ENCODE results near the gene PTPRT.

Gene PTPRT

GRCh38 chr20:42572320-42573016 lies 617.2 kb downstream of the PTPRT start:
- DNase-seq (ENCODE audit: low read depth in 2 of 3, low spot score in 2 of 3), result no peak

GRCh38 chr20:42567409-42567808 lies 622.3 kb downstream of the PTPRT start:
- DNase-seq (ENCODE audit: low read depth in 2 of 3, low spot score in 2 of 3), result no peak

- no peak for DNase-seq (ENCODE audit: low read depth in 2 of 3, low spot score in 2 of 3)
These were observed 624.3 kb downstream of the PTPRT start for GRCh38 chr20:42565235-42565995.

- no peak for DNase-seq (ENCODE audit: low read depth in 2 of 3, low spot score in 2 of 3)
These were observed 630.0 kb downstream of the PTPRT start for GRCh38 chr20:42559665-42560064.

- DNase-seq (ENCODE audit: low read depth in 2 of 3, low spot score in 2 of 3), result no peak
These were observed 633.1 kb downstream of the PTPRT start for GRCh38 chr20:42556575-42556974.

DNA sequence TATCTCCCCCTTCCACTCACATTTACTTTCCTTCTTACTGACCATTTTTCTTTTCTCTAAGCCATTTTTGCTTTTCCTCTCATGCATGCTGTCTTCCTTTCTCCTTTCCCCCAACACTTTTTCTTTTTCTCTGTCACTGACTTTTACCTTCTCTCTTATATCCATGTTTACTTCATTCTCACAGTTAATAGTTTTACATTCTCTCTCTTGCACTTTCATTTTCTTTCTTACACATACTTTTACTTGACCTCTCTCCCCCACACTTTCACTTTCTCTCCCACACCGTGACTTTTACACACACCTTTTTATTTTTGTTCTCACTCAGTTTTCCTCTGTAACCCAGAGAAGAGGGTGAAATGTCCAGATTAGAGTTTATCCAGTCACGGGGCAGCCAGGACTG lies 636.3 kb downstream of the PTPRT start:
- DNase-seq (ENCODE audit: low read depth in 2 of 3, low spot score in 2 of 3), result no peak

GRCh38 chr20:42549496-42549895 lies 640.2 kb downstream of the PTPRT start:
- DNase-seq (ENCODE audit: low read depth in 2 of 3, low spot score in 2 of 3), result no peak

DNA sequence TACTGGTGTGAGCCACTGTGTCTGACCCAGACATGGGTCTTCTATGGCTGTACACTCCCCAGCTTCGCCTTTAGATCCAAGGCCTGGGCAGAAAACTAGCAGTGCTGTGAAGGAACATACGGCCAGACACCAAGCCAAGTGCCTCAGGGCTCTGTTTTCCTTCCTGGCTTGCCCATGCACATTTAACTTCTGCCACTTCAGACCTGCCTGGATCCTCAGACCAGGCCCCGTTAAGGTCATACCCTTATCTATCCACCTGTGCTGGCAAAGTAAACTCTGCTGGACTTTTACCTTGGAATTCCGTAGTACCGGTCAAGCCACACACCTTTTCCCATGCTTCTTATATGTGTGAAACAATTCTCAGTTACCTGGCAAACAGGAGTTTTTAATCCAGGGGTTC lies 644.8 kb downstream of the PTPRT start:
- DNase-seq (ENCODE audit: low read depth in 2 of 3, low spot score in 2 of 3), result no peak

DNA sequence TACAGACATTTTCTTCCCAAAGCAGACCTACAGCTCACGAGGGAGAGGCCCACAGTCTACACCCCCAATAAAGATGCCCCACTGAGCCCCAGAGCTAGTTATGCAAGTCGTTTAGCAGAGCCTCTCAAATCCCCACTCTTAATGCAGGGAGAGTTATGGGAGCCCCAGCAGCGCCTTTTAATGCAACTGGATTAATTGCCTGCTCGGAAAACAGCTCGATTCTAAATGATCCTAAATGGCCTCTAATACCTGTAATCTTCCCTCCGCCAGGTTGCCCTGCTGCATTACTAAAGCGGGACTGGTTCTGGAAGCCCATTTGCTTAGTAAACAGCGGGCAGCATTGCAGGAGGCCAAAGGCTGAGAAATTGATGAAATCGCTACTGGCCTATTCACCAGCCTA lies 656.9 kb downstream of the PTPRT start:
- DNase-seq (ENCODE audit: low read depth in 2 of 3, low spot score in 2 of 3), result no peak

GRCh38 chr20:42531508-42531961 lies 658.2 kb downstream of the PTPRT start:
- DNase-seq (ENCODE audit: low read depth in 2 of 3, low spot score in 2 of 3), result no peak

DNA sequence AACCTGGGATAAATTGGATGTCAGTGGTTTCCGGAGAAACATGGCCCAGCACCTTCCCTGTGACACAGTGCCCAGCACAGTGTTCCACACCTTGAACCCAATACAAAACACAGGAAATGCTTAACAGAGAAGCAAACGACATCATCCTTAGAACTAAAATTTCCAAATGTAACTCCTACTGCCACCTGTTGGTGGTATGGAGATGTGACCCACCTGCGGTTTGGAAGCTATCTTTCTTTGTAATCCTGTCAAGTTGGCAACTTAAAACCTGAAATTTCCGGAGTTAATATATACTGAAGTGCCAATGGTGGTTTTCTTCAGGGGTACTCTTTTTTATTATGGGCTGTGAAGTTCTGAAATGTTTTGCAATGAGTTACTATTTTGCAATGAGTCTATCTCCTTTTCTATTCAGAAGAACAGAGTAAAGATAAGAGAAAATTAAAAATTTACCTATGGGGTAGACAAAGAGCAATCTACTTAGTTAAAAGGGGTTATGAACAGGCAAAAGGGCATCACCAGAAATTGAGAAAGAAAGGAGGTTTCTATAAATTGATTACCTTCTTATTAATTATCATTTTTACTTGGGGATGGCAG lies 658.8 kb downstream of the PTPRT start:
- no peak for DNase-seq (ENCODE audit: low read depth in 2 of 3, low spot score in 2 of 3)

- no peak for DNase-seq (ENCODE audit: low read depth in 2 of 3, low spot score in 2 of 3)
These were observed 659.5 kb downstream of the PTPRT start for GRCh38 chr20:42530191-42530590.

- DNase-seq (ENCODE audit: low read depth in 2 of 3, low spot score in 2 of 3), result no peak
These were observed 665.6 kb downstream of the PTPRT start for GRCh38 chr20:42524058-42524457.

GRCh38 chr20:42516692-42517091 lies 673.0 kb downstream of the PTPRT start:
- DNase-seq (ENCODE audit: low read depth in 2 of 3, low spot score in 2 of 3), result no peak

DNA sequence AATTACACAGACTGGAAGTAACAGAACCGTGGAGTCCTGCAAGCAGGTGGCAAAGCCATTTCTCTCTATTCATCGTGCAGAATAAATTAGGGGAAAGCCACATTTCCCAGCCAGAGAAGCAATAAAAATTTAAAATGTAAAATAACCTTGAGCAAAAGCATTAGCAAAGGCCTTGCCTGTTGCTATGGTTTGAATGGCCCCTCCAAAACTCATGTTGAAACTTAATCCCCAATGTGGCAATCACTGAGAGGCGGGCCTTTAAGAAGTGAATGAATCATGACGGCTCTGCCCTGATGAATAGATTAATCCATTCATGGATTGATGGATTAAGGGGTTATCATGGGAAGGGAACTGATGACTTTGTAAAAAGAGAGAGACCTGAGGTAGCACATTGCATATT lies 679.0 kb downstream of the PTPRT start:
- DNase-seq (ENCODE audit: low read depth in 2 of 3, low spot score in 2 of 3), result no peak

DNA sequence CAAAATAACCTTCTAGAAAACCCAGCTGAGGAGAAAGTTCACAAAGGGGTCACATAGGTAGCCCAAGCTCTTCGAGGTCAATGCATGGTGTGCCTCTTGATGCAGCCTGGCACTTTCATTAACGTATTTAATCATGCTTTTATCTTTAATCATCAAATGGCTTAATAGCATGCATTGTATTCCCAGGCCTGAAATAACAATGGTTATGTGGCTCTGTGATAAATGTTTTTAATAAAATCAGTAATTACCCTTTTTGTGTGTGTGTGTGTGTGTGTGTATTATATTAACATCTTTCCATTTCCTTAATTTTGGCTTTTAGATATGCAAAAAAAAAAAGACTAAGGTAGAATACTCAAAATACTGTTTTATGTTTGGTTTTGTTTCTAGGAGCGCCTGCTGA lies 681.8 kb downstream of the PTPRT start:
- no peak for DNase-seq (ENCODE audit: low read depth in 2 of 3, low spot score in 2 of 3)

DNA sequence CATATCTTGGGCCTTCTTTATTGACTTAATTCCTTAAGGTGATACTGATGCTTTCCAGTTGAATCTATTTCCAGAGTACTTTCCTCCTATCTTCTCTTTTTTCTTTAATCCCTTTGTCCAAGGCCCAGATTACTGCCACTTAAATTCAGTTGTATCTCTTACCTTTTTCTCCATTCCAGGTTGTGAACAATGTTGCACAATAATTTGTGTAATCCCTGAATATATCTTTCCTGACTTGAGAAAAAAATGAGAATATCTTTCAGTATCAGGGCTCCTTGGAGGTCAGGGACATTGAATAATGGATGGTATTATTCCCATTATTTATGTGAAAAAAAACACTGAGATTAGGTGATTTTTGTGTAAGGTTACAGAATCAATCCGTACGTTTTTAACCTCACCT lies 683.3 kb downstream of the PTPRT start:
- DNase-seq (ENCODE audit: low read depth in 2 of 3, low spot score in 2 of 3), result no peak

- DNase-seq (ENCODE audit: low read depth in 2 of 3, low spot score in 2 of 3), result no peak
These were observed 687.1 kb downstream of the PTPRT start for GRCh38 chr20:42502591-42502990.

DNA sequence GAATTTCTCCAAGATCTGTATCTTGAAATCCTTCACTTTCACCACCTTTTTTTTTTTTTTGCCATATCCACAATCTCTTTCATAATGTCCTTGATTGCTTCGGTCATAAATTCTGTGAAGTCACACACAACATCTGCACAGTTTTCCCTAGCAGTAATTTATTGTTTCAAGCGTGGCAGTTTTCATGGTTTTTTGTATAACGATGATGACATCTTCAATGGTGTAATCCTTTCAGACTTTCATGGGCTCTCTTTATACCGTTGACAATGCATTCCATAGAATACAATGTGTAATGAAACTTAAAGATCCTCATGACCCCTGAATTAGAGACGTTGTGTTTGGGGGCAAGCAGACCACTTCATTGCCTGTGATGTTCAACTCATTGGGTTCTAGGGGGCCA lies 693.1 kb downstream of the PTPRT start:
- DNase-seq (ENCODE audit: low read depth in 2 of 3, low spot score in 2 of 3), result no peak

- no peak for DNase-seq (ENCODE audit: low read depth in 2 of 3, low spot score in 2 of 3)
These were observed 695.4 kb downstream of the PTPRT start for GRCh38 chr20:42494290-42494689.

- DNase-seq (ENCODE audit: low read depth in 2 of 3, low spot score in 2 of 3), result no peak
These were observed 696.7 kb downstream of the PTPRT start for GRCh38 chr20:42493001-42493400.

DNA sequence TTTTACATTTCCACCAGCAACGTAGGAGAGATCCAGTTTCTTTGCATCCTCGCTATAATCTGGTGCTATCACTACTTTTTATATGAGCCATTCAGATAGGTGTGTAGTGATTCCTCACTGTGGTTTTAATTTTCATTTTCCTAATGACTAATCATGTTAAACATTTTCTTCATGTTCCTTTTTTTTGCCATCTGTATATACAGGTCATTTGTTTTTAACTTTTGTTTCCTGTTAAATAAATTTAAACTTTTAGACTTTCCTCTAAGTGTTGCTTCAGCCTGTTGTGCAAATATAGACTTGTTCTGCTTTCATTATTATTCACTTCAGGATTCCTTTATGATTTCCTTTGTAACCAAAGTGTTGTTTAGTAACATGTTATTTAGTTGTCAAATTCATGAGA lies 697.4 kb downstream of the PTPRT start:
- no peak for DNase-seq (ENCODE audit: low read depth in 2 of 3, low spot score in 2 of 3)

Measured in activated CD8-positive, alpha-beta memory T cell treated with anti-CD3 and anti-CD28 coated beads for 48 hours (primary cell).